C4-2B (cell line): ENCODE data around the gene CPA5.
"Not testable (repeated sequence)": the region's sequence is repeated elsewhere in the genome, so short reads cannot be mapped to it uniquely, and the experiment has no call there.

Experiments
- H3K27ac ChIP-seq: fragments of 450-650 bp; 2 replicates; pipeline ENCODE4 v1.5.1; 2017
- ZFX ChIP-seq: fragments of 450-650 bp; IDR thresholded peaks from 2 replicates; pipeline ENCODE4 v1.6.1; 2017
- TF ChIP-seq, protein P1 (sequence below): fragments of 450-650 bp; conservative IDR thresholded peaks from 2 replicates; pipeline ENCODE4 v1.5.1; 2017; ENCODE audit warnings: mild to moderate bottlenecking

The CPA5 gene

DNA sequence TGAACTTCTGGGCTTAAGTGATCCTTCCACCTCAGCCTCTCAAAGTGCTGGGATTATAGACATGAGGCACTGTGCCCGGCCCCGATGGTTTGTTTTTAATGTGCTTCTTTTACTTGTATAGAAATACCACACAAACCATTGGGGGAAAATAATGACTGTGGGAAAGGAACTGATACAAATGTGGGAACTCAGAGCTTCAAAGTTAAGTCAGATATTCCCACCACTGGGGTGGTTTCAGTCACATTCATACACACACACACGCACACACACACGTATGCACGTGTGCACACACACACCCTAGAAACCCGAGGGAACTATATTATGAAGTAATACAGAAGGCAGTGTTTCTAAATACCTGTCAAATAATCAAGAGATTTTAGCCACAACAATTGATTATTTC lies 34.6 kb upstream of the CPA5 start:
- H3K27ac ChIP-seq = no peak overlapping the region
- TF ChIP-seq ZFX = no peak
- TF ChIP-seq, protein P1, sequence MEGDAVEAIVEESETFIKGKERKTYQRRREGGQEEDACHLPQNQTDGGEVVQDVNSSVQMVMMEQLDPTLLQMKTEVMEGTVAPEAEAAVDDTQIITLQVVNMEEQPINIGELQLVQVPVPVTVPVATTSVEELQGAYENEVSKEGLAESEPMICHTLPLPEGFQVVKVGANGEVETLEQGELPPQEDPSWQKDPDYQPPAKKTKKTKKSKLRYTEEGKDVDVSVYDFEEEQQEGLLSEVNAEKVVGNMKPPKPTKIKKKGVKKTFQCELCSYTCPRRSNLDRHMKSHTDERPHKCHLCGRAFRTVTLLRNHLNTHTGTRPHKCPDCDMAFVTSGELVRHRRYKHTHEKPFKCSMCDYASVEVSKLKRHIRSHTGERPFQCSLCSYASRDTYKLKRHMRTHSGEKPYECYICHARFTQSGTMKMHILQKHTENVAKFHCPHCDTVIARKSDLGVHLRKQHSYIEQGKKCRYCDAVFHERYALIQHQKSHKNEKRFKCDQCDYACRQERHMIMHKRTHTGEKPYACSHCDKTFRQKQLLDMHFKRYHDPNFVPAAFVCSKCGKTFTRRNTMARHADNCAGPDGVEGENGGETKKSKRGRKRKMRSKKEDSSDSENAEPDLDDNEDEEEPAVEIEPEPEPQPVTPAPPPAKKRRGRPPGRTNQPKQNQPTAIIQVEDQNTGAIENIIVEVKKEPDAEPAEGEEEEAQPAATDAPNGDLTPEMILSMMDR = no peak

DNA sequence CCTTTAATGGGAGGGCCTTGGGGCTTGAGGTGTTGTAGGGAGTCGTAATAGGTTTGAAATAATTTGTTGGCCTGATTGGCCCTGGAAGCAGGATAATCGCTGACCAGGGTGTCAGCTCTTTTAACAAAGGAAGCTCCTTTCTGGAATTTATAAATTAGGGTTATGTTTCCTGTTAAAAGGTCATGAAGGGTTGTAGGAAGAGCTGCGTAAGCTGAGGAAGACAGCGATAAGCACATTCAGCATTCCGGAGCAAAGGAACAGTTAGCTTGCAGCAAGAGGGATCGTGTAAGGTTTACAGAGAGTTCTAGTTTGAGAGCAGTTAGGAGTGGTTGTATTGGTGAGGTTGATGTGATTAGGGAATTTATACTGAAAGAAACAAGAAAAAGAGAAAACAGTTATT lies 30.3 kb upstream of the CPA5 start:
- TF ChIP-seq, protein P1 = no peak
- no peak for TF ChIP-seq ZFX
- no peak overlapping the region for H3K27ac ChIP-seq

DNA sequence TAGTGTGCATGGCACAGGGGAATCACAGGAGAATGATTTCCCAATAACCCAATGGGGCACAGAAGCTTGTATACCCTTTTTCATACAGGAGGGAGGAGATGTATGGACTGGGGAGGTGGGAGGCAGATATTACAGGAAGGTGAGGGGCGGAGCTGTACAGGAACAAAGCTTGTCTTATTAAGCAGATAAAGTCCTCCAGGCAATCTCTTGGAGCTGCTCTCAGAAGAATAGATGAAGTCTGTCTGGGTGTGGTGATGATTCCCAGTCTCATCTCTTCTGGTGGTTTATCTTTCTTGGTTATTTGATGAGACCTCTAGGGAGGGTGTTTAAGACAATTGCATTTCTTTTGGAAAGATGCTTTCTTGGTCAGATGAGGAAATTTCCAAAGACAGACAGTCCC lies 25.1 kb upstream of the CPA5 start:
- H3K27ac ChIP-seq = no peak overlapping the region
- no peak for TF ChIP-seq ZFX
- TF ChIP-seq, protein P1 = no peak

DNA sequence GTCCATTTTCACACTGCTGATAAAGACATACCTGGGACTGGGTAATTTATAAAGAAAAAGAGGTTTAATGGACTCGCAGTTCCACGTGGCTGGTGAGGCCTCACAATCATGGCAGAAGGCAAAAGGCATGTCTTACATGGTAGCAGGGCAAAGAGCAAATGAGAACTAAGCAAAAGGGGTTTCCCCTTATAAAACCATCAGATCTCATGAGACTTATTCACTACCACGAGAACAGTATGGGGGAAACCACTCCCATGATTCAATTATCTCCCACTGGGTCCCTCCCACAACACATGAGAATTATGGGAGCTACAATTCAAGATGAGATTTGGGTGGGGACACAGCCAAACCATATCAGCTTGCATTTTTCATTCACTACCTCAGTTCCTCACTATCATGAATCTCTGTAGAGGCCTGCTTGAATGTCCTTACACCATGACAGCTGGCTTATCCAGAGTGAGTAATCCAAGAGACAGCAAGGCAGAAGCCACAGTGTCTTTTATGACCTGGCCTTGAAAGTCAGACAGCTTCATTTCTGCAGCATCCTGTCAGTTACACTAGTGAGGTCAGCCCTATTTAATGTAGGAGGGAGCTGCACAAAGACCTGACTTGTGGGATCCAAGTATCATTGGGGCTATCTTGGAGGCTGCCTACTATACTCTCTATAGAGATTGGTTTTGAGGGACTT lies 22.9 kb upstream of the CPA5 start:
- H3K27ac ChIP-seq = not testable (repeated sequence)

DNA sequence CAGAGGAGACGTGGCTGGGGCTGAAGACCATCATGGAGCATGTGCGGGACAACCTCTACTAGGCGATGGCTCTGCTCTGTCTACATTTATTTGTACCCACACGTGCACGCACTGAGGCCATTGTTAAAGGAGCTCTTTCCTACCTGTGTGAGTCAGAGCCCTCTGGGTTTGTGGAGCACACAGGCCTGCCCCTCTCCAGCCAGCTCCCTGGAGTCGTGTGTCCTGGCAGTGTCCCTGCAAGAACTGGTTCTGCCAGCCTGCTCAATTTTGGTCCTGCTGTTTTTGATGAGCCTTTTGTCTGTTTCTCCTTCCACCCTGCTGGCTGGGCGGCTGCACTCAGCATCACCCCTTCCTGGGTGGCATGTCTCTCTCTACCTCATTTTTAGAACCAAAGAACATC lies 22.0 kb upstream of the CPA5 start:
- no peak overlapping the region for H3K27ac ChIP-seq
- TF ChIP-seq, protein P1 = no peak
- no peak for TF ChIP-seq ZFX

DNA sequence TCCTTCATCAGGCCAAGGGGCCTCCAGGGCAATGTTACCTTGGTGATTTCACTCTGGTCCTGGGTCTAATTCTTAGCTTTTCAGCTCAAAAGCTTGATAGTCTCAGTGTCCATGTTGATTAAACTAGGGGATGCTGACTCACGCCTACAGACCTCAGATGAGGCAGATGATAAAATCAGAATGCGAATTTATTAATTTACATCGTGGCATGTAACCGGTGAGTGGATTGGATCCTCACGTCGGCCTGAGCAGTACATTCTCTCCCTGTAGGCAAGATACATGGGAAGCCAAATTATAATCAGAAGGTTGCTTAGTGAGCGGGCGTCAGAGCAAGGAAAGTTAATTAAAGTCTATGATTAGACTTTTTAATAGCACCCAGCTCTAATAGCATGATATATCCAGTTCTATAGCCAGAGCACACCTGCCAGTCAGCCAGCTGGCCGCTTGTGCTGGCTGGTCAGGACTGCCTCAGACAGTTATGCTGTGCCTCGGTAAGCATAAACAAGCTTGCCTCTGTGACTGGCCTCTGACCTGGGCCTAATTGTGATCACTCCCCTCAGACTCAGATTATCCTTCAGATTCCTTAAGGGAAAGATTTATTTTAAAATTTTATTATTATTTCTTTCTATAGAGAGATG lies 20.2 kb upstream of the CPA5 start:
- TF ChIP-seq, protein P1 = no peak
- no peak for TF ChIP-seq ZFX
- H3K27ac ChIP-seq = no peak overlapping the region

DNA sequence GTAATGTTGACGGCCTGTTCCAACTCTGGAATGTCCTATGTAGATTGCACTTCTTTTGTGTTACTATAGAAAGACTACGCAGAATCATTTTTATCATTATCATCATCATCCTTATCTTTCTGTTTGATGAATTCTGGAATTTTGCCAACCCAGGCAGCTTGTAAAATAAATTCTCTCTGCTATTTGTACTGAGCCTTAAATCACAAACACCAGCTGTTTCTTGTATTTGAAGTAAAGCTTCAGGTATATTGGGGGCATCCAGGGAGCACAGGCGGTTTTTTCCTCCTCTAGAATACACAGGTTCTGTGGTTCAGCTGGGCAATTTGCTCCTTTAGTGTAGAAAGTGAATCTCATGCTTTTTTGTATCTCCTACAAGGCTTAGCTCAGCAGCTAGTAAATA lies 14.9 kb upstream of the CPA5 start:
- no peak overlapping the region for H3K27ac ChIP-seq
- TF ChIP-seq ZFX = no peak
- TF ChIP-seq, protein P1 = no peak
